A673 (cell line): ENCODE data around the gene NUTM2G.
"Not testable (repeated sequence)": the region's sequence is repeated elsewhere in the genome, so short reads cannot be mapped to it uniquely, and the experiment has no call there.

Source experiments
- CTCF ChIP-seq: fragments of 300-800, 200-600 bp; sonication (generic); conservative IDR thresholded peaks from 2 replicates; pipeline ENCODE4 v1.5.1; 2017; ENCODE audit warnings: low read depth, mild to moderate bottlenecking, antibody characterized with exemption, low read length, moderate library complexity, mixed read lengths
- EZH2 ChIP-seq: fragments of 200-600 bp; sonication (generic); IDR thresholded peaks from 2 replicates; pipeline ENCODE4 v1.6.1; 2017; ENCODE audit warnings: borderline replicate concordance, low read depth, mild to moderate bottlenecking, mixed read lengths, antibody characterized with exemption, low read length; ENCODE audit not compliant: poor library complexity, severe bottlenecking

DNA sequence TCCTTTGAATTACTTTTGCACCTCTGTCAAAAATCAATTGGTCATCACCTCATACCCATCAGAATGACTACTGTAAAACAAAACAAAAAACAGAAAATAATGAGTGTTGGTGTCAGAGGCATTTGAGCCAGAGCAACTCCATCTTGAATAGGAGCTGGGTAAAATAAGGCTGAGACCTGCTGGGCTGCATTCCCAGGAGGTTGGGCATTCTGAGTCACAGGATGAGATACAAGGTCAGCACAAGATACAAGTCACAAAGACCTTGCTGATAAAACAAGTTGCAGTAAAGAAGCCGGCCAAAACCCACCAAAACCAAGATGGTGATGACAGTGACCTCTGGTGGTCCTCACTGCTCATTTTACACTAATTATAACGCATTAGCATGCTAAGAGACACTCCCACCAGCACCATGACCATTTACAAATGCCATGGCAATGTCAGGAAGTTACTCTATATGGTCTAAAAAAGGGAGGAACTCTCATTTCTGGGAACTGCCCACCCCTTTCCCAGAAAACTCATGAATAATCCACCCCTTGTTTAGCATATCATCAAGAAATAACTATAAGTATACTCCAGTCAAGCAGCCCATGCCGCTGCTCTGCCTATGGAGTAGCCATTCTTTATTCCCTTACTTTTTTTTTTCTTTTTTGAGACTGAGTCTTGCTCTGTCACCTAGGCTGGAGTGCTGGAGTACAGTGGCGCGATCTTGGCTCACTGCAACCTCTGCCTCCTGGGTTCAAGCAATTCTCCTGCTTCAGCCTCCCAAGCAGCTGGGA lies 23.5 kb upstream of the NUTM2G start:
- not testable (repeated sequence) for TF ChIP-seq CTCF, EZH2
